Activated naive CD4-positive, alpha-beta T cell treated with anti-CD3 and anti-CD28 coated beads, Interleukin-2, amount 50 U/mL, for 24 hours (primary cell): ENCODE results near the gene SLCO6A1.
"Not testable (repeated sequence)": the region's sequence is repeated elsewhere in the genome, so short reads cannot be mapped to it uniquely, and the experiment has no call there.

Source experiments
- H3K27ac Mint-ChIP-seq: one replicate; pipeline ENCODE4 v1.8.0; 2021; ENCODE audit warnings: mild to moderate bottlenecking, mixed read lengths
- H3K27me3 Mint-ChIP-seq: one replicate; pipeline ENCODE4 v1.8.0; 2021; ENCODE audit warnings: mixed read lengths
- H3K36me3 Mint-ChIP-seq: one replicate; pipeline ENCODE4 v1.8.0; 2021; ENCODE audit warnings: mixed read lengths
- H3K4me1 Mint-ChIP-seq: one replicate; pipeline ENCODE4 v1.8.0; 2021; ENCODE audit warnings: mixed read lengths
- H3K4me3 Mint-ChIP-seq: one replicate; pipeline ENCODE4 v1.8.0; 2021; ENCODE audit warnings: mild to moderate bottlenecking, mixed read lengths
- H3K9me3 Mint-ChIP-seq: one replicate; pipeline ENCODE4 v1.8.0; 2021; ENCODE audit warnings: mixed read lengths

SLCO6A1 gene

GRCh38 chr5:102511666-102512065 is 12.9 kb upstream of the SLCO6A1 start:
- Mint-ChIP-seq H3K9me3 (no peaks in the 10 kb centered on the region), H3K4me1 (no peaks in the 10 kb centered on the region), H3K36me3 (no peaks in the 10 kb centered on the region), H3K4me3 (no peak overlapping the region), H3K27me3 (no peaks in the 10 kb centered on the region), H3K27ac (no peak overlapping the region)

DNA sequence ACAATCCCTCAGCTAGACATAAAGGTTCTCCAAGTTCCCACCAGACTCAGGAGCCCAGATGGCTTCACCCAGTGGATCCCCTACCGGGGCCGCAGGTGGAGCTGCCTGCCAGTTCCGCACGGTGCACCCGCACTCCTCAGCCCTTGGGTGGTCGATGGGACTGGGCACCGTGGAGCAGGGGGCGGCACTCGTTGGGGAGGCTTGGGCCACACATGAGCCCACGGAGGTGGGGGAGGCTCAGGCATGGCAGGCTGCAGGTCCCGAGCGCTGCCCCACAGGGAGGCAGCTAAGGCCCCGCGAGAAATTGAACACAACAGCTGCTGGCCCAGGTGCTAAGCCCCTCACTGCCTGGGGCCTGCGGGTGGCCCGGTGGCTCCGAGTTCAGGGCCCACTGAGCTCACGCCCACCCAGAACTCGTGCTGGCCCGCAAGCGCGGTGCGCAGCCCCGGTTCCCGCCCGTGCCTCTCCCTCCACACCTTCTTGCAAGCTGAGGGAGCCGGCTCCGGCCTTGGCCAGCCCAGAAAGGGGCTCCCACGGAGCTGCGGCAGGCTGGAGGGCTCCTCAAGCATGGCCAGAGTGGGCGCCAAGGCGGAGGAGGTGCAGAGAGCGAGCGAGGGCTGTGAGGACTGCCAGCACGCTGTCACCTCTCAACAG is 7.4 kb downstream of the SLCO6A1 start:
- not testable (repeated sequence) for H3K9me3 Mint-ChIP-seq, H3K36me3 Mint-ChIP-seq, H3K4me1 Mint-ChIP-seq, H3K27ac Mint-ChIP-seq, H3K27me3 Mint-ChIP-seq, H3K4me3 Mint-ChIP-seq

DNA sequence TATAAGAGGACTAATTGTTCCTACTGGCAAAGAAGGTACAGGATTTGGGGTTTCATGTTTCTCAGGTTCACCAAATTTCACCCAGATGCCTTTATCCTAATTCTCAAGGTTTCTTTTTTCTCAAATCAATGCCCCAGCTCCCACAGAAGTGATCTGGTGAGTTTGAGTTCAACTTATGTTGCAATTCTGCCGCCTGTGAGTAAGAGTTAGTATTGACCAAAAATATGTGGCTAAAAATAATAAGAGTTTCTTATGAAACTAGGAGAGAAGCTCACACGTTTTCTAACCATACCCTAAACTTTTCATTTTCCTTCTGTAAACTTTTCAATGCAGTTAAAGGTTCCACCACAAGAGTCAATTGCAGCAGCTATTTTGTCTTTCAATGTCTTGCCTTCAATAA is 15.1 kb downstream of the SLCO6A1 start:
- Mint-ChIP-seq H3K4me3 (no peak overlapping the region), H3K9me3 (peaks cover 5% of the 10 kb centered on the region), H3K36me3 (no peaks in the 10 kb centered on the region), H3K27me3 (no peaks in the 10 kb centered on the region), H3K27ac (no peak overlapping the region), H3K4me1 (no peaks in the 10 kb centered on the region)

DNA sequence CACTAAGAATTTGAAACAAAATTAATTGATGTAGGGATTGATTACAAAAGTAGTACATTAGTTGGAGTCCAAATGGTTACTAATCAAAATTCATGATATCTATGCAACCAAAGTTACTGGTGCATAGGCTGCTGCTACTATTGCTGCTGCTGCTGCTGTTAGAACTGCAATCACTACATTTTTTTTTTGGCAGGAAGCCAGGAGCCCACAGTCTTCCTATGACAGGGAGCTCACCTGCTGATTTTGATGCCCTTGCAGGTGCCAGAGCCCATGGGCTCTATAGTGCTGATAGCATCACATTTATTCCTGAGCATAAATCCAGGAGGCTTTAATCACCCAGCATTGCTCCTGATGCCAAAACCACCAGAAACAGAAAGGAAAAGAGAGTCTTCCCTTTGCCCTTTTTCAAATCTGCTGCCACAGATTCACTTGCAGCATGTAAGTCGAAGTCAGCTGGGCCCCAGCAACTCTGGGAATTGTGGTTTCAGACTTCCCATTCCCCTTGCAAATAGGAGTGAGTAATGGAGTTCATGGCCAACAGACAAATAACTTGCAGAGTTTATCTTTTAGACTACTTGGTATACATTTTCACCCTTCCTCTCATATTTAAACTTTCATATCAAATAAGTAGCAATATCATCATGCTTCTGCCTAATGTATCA is 17.6 kb downstream of the SLCO6A1 start:
- Mint-ChIP-seq H3K4me1 (no peaks in the 10 kb centered on the region), H3K9me3 (no peaks in the 10 kb centered on the region), H3K36me3 (no peaks in the 10 kb centered on the region), H3K4me3 (no peak overlapping the region), H3K27ac (no peak overlapping the region), H3K27me3 (no peaks in the 10 kb centered on the region)

- no peaks in the 10 kb centered on the region for H3K4me1 Mint-ChIP-seq
- no peaks in the 10 kb centered on the region for H3K27me3 Mint-ChIP-seq
- no peak overlapping the region for H3K27ac Mint-ChIP-seq
- no peaks in the 10 kb centered on the region for H3K9me3 Mint-ChIP-seq
- no peaks in the 10 kb centered on the region for H3K36me3 Mint-ChIP-seq
- no peak overlapping the region for H3K4me3 Mint-ChIP-seq
Measured at GRCh38 chr5:102453716-102454115, 45.1 kb downstream of the SLCO6A1 start.

DNA sequence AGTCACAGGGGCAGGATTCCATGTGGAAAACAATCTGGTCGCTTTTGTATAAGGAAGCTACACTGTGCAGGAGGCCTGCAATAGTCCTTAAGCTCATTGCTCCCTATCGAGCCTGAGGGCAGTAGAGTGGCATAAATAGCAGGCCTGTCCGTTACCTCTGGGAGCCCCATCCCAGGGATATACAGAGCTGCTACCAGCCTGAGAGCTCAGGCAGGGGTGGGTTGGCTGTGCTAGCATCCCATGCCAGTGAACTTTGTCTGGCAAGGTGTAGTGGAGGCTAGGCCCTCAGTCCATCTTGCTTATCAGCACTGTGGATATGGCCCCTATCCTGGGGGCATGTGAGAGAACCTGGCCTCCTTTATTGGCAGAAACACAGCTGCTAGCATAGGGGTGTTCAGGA is 47.7 kb downstream of the SLCO6A1 start:
- no peaks in the 10 kb centered on the region for H3K36me3 Mint-ChIP-seq
- no peak overlapping the region for H3K27ac Mint-ChIP-seq
- H3K27me3 Mint-ChIP-seq, result no peaks in the 10 kb centered on the region
- no peak overlapping the region for H3K4me3 Mint-ChIP-seq
- peaks cover 7% of the 10 kb centered on the region for H3K9me3 Mint-ChIP-seq
- H3K4me1 Mint-ChIP-seq, result no peaks in the 10 kb centered on the region

DNA sequence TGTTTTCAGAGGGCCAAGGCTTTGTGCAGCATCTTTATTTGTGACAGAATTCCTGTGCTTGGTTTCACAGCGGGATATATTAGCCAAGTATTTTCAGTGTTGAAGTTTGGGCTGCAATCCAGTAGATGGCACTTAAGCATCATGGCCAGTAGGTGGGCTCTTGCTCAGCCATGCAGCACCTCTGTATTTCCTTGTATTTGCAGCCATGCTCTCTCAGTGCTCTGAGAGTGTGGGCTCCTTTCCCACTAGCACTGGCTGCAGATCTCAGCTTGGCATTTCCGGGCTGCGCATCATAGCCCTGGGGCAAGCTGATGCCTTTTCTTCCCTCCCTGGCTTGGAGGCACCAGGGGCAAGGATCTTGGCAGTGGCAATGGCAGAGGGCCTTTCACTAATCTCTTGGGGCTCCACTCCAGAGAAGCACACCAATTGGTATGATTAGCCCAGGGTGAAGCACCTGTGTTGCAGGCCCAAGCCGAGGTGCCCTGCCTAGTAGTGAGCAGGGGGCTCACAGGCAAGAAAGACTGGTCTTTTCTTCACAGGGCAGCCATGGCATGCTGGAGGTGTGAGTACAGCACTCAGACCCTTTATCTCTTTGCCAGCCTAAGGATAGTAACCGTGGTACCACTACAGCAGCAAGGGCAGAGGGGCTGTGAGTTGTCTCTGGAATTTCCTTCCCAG is 48.3 kb downstream of the SLCO6A1 start:
- H3K4me3 Mint-ChIP-seq, result no peak overlapping the region
- no peaks in the 10 kb centered on the region for H3K36me3 Mint-ChIP-seq
- no peaks in the 10 kb centered on the region for H3K4me1 Mint-ChIP-seq
- H3K9me3 Mint-ChIP-seq, result peaks cover 7% of the 10 kb centered on the region
- no peaks in the 10 kb centered on the region for H3K27me3 Mint-ChIP-seq
- H3K27ac Mint-ChIP-seq, result no peak overlapping the region

DNA sequence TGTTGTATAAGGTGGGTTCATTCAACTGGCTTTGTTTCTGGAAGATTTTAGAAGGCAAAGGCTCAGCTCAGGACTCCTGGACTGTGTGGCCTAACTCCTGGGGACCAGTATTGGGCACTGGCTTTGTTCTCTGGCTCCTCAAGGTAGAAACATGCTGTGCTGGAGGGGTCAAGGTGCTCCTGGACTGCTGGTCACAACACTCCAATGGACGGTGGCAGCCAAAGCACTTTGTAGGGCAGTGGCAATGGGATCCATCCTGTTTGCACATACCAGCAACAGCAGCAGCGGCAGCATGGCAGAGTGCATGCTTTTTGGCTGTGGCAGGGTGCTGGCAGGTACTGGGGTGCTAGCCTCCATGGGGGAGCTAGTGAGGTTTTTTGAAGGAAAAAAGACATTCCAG is 65.3 kb downstream of the SLCO6A1 start:
- H3K27me3 Mint-ChIP-seq, result no peaks in the 10 kb centered on the region
- peaks cover 6% of the 10 kb centered on the region for H3K9me3 Mint-ChIP-seq
- H3K27ac Mint-ChIP-seq, result no peak overlapping the region
- H3K4me3 Mint-ChIP-seq, result no peak overlapping the region
- H3K36me3 Mint-ChIP-seq, result no peaks in the 10 kb centered on the region
- no peaks in the 10 kb centered on the region for H3K4me1 Mint-ChIP-seq

DNA sequence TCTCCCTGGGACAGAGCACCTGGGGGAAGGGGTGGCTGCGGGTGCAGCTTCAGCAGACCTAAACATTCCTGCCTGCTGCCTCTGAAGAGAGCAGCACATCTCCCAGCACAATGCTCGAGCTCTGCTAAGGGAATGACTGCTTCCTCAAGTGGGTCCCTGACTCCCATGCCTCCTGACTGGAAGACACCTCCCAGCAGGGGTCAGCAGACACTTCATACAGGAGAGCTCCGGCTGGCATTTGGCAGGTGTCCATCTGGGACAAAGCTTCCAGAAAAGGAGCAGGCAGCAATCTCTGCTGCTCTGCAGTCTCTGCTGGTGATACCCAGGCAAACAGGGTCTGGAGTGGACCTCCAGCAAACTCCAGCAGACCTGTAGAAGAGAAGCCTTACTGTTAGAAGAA is 77.2 kb downstream of the SLCO6A1 start:
- no peak overlapping the region for H3K27ac Mint-ChIP-seq
- no peak overlapping the region for H3K4me3 Mint-ChIP-seq
- no peaks in the 10 kb centered on the region for H3K4me1 Mint-ChIP-seq
- peaks cover 7% of the 10 kb centered on the region for H3K9me3 Mint-ChIP-seq
- H3K36me3 Mint-ChIP-seq, result no peaks in the 10 kb centered on the region
- peaks cover 2% of the 10 kb centered on the region for H3K27me3 Mint-ChIP-seq

DNA sequence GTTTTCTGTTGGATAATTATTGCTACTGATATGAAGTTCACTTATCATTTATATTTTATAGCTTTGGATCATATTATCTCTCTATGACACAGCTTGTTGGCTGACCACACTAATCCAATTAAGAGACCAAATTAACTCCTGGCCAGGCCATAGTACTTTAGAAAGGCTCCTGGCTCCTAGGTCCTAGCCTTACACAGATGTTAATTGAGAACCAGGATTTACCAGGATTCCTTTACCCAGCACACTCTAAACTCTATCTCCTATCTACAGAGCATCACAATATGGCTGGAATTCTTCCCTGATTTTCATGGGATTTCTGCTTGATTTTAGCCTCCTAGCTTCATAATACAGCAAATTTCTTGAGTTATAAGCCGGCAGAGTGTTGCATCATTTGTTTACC is 80.3 kb downstream of the SLCO6A1 start:
- Mint-ChIP-seq H3K27ac (no peak overlapping the region), H3K4me1 (no peaks in the 10 kb centered on the region), H3K4me3 (no peak overlapping the region)

DNA sequence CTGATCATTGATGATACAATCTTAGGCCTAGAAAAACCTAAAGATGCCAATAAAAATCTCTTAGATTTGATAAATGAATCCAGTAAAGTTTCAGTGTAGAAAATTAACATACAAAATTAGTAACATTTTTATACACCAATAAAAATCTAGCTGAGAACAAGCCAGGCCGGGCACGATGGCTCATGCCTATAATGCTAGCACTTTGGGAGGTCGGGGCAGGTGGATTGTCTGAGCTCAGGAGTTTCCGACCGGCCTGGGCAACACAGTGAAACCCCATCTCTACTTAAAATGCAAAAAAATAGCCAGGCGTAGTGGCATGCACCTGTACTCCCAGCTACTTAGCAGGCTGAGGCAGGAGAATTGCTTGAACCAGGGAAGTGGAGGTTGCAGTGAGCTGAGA is 84.4 kb downstream of the SLCO6A1 start:
- Mint-ChIP-seq H3K36me3 (no peaks in the 10 kb centered on the region), H3K4me3 (no peak overlapping the region), H3K4me1 (no peaks in the 10 kb centered on the region), H3K27ac (no peak overlapping the region), H3K27me3 (no peaks in the 10 kb centered on the region), H3K9me3 (no peaks in the 10 kb centered on the region)

More for the DNA sequence above, 80.3 kb downstream of the SLCO6A1 start:
- Mint-ChIP-seq H3K9me3 (peaks cover under 1% of the 10 kb centered on the region), H3K27me3 (peaks cover 2% of the 10 kb centered on the region), H3K36me3 (no peaks in the 10 kb centered on the region)

- no peak overlapping the region for H3K27ac Mint-ChIP-seq
- no peak overlapping the region for H3K4me3 Mint-ChIP-seq
- peaks cover 13% of the 10 kb centered on the region for H3K9me3 Mint-ChIP-seq
- H3K27me3 Mint-ChIP-seq, result no peaks in the 10 kb centered on the region
- no peaks in the 10 kb centered on the region for H3K36me3 Mint-ChIP-seq
- no peaks in the 10 kb centered on the region for H3K4me1 Mint-ChIP-seq
Measured at GRCh38 chr5:102388235-102388634, 110.6 kb downstream of the SLCO6A1 start.

- H3K36me3 Mint-ChIP-seq, result no peaks in the 10 kb centered on the region
- peaks cover 13% of the 10 kb centered on the region for H3K9me3 Mint-ChIP-seq
- no peaks in the 10 kb centered on the region for H3K4me1 Mint-ChIP-seq
- no peaks in the 10 kb centered on the region for H3K27me3 Mint-ChIP-seq
- H3K27ac Mint-ChIP-seq, result no peak overlapping the region
- H3K4me3 Mint-ChIP-seq, result no peak overlapping the region
Measured at GRCh38 chr5:102385365-102385764, 113.4 kb downstream of the SLCO6A1 start.

DNA sequence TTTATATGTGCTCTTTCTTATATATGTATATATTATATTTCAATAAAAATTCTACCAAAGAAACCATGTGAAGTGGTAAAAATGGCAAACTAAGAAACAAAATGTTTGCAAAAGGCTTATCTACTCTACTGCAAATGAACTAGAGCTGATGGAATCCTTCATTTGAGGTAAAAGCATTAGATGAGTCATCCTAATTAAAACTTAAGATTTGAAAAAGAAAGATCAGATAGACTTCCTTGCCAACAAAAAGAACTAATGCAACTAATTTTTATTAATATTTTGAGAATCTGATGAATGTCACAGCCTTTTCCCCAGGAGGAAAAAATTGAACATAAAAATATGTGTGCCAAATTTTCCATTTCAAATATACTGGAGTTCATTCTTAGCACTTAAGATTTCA is 118.6 kb downstream of the SLCO6A1 start:
- Mint-ChIP-seq H3K27ac (no peak overlapping the region), H3K4me1 (no peaks in the 10 kb centered on the region), H3K9me3 (peaks cover 5% of the 10 kb centered on the region), H3K27me3 (no peaks in the 10 kb centered on the region), H3K36me3 (no peaks in the 10 kb centered on the region), H3K4me3 (no peak overlapping the region)

DNA sequence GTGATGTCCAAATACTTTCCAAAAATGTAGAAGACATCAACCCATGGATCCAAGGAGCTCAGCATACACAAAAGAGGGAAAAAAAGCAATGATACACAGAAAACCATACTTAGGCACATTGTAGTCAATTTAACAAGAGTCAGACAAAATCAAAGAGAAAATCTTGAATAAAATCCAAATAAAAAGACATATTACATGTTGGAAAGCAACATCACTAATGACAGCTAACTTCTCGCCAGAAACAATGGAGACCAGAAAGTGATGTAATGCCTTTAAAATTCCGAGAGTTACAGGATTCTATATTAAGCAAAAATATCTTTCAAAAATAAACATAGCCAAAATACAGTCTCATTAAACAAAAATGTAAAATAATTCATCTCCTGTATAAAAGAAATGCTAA is 122.9 kb downstream of the SLCO6A1 start:
- H3K36me3 Mint-ChIP-seq, result no peaks in the 10 kb centered on the region
- no peaks in the 10 kb centered on the region for H3K4me1 Mint-ChIP-seq

GRCh38 chr5:102375272-102375671 is 123.5 kb downstream of the SLCO6A1 start:
- Mint-ChIP-seq H3K4me1 (no peaks in the 10 kb centered on the region), H3K27ac (no peak overlapping the region), H3K4me3 (no peak overlapping the region), H3K27me3 (no peaks in the 10 kb centered on the region), H3K36me3 (no peaks in the 10 kb centered on the region), H3K9me3 (no peaks in the 10 kb centered on the region)

More for the DNA sequence above, 122.9 kb downstream of the SLCO6A1 start:
- Mint-ChIP-seq H3K27ac (no peak overlapping the region), H3K27me3 (no peaks in the 10 kb centered on the region), H3K4me3 (no peak overlapping the region), H3K9me3 (no peaks in the 10 kb centered on the region)
